IPS-NIHi11 (cell line): ENCODE measurements around the gene DGAT2.

Experiments
- DNase-seq: peaks from one replicate; pipeline ENCODE4 v3.0.0; 2012; ENCODE audit warnings: mixed read lengths, low spot score

Gene DGAT2

GRCh38 chr11:75781296-75781695 is 12.7 kb downstream of the DGAT2 start:
- no peak for DNase-seq

GRCh38 chr11:75781831-75782230 is 13.3 kb downstream of the DGAT2 start:
- no peak for DNase-seq

GRCh38 chr11:75782540-75783263 is 14.1 kb downstream of the DGAT2 start:
- DNase-seq: no peak

- no peak for DNase-seq
These were observed 15.0 kb downstream of the DGAT2 start for GRCh38 chr11:75783416-75784084.

GRCh38 chr11:75784085-75784478 is 15.5 kb downstream of the DGAT2 start:
- no peak for DNase-seq

- no peak for DNase-seq
These were observed 15.9 kb downstream of the DGAT2 start for GRCh38 chr11:75784506-75784905.

GRCh38 chr11:75785187-75785586 is 16.6 kb downstream of the DGAT2 start:
- no peak for DNase-seq

- no peak for DNase-seq
These were observed 17.6 kb downstream of the DGAT2 start for GRCh38 chr11:75786101-75786736.

- no peak for DNase-seq
These were observed 20.9 kb downstream of the DGAT2 start for GRCh38 chr11:75789521-75789920.

GRCh38 chr11:75790986-75791385 is 22.4 kb downstream of the DGAT2 start:
- DNase-seq: no peak

GRCh38 chr11:75792127-75792731 is 23.7 kb downstream of the DGAT2 start:
- no peak for DNase-seq

- DNase-seq: no peak
These were observed 24.6 kb downstream of the DGAT2 start for GRCh38 chr11:75792997-75793800.

GRCh38 chr11:75793966-75794365 is 25.4 kb downstream of the DGAT2 start:
- no peak for DNase-seq

GRCh38 chr11:75795276-75796090 is 26.9 kb downstream of the DGAT2 start:
- DNase-seq: no peak

GRCh38 chr11:75796091-75796435 is 27.5 kb downstream of the DGAT2 start:
- DNase-seq: no peak

GRCh38 chr11:75797116-75797515 is 28.5 kb downstream of the DGAT2 start:
- DNase-seq: no peak

- no peak for DNase-seq
These were observed 29.2 kb downstream of the DGAT2 start for GRCh38 chr11:75797792-75798191.

- no peak for DNase-seq
These were observed 31.6 kb downstream of the DGAT2 start for GRCh38 chr11:75800136-75800675.

GRCh38 chr11:75800728-75801361 is 32.3 kb downstream of the DGAT2 start:
- no peak for DNase-seq

- DNase-seq: no peak
These were observed 32.9 kb downstream of the DGAT2 start for GRCh38 chr11:75801362-75802020.
